ENCODE data around the gene SLC11A2. TPM values are rescaled to one million over a fixed set of nuclear protein-coding genes. Genes with fewer than 3 reads are reported as not detected.

The SLC11A2 gene
- polyA plus RNA-seq, 1 of the 3 experiments (the other 2 are of a cell fraction) = 27.7 TPM

GRCh38 chr12:51067229-51067628, 41.0 kb upstream of the SLC11A2 start:
- Histone ChIP-seq H3K27ac (ENCODE audit: low read depth in 2 of 2, low read length in 1 of 2) (no peak overlapping the region), H3K36me3 (replicated peaks in 1 of 2; ENCODE audit: control insufficient read depth in 1 of 2, insufficient read depth in 2 of 2, low read length in 1 of 2) (peaks cover 64 to 68% of the 10 kb centered on the region in 2 experiments), H3K4me1 (ENCODE audit: control insufficient read depth in 1 of 2, insufficient read depth in 2 of 2, low read depth in 1 of 2, low read length in 1 of 2) (no peaks in the 10 kb centered on the region), H4K20me1 (ENCODE audit: insufficient read depth) (0 out of 2 replicates have a peak, but pooled peaks cover 4% of the 10 kb centered on the region), H3K27me3 (ENCODE audit: insufficient read depth) (no peaks in the 10 kb centered on the region), H3K4me2 (no peak overlapping the region), H3F3A (replicated peaks; ENCODE audit: insufficient read depth) (peaks cover 8% of the 10 kb centered on the region), H3K4me3 (ENCODE audit: low read depth in 2 of 2, low read length in 1 of 2) (no peak overlapping the region), H2AFZ (ENCODE audit: low read depth) (no peak overlapping the region), H3K9me3 (no peaks in the 10 kb centered on the region), H3K79me2 (ENCODE audit: insufficient read depth) (peaks cover 4% of the 10 kb centered on the region; the same call in 1 of the 2 replicates), H3K9ac (no peak overlapping the region), H3K9me2 (no peaks in the 10 kb centered on the region)
- POLR2A ChIA-PET = no interaction called here
- no peak for TF ChIP-seq IRF3 (IDR thresholded peaks at IDR 0.05; ENCODE audit: low read depth, low read length)
- TF ChIP-seq CTCF (IDR thresholded peaks at IDR 0.05) = no peak
- no peak for TF ChIP-seq USF1 (IDR thresholded peaks at IDR 0.05; ENCODE audit: borderline replicate concordance, low read depth)
- TF ChIP-seq GABPA (IDR thresholded peaks at IDR 0.05; ENCODE audit: low read depth) = no peak
- no peak for TF ChIP-seq MAX (IDR thresholded peaks at IDR 0.05; ENCODE audit: low read depth)
- TF ChIP-seq RXRA (IDR thresholded peaks at IDR 0.05; ENCODE audit: borderline replicate concordance, low read depth) = no peak
- TF ChIP-seq NFIC (IDR thresholded peaks at IDR 0.05; ENCODE audit: borderline replicate concordance) = no peak
- TF ChIP-seq CHD2 (IDR thresholded peaks at IDR 0.05; ENCODE audit: low read length, partially characterized antibody) = no peak
- TF ChIP-seq, protein P1, sequence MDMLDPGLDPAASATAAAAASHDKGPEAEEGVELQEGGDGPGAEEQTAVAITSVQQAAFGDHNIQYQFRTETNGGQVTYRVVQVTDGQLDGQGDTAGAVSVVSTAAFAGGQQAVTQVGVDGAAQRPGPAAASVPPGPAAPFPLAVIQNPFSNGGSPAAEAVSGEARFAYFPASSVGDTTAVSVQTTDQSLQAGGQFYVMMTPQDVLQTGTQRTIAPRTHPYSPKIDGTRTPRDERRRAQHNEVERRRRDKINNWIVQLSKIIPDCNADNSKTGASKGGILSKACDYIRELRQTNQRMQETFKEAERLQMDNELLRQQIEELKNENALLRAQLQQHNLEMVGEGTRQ (IDR thresholded peaks at IDR 0.05; ENCODE audit: borderline replicate concordance, low read depth, low read length) = no peak
- no peak for TF ChIP-seq YY1 (IDR thresholded peaks at IDR 0.05; ENCODE audit: low read depth)
- TF ChIP-seq RFX5 (IDR thresholded peaks at IDR 0.05; ENCODE audit: low read length) = no peak
- TF ChIP-seq GATA2 (CRISPR knock-in tag; IDR thresholded peaks at IDR 0.05) = no peak
- TF ChIP-seq EZH2phosphoT487 (IDR thresholded peaks at IDR 0.05; ENCODE audit: borderline replicate concordance, low read depth) = no peak
- TF ChIP-seq MEF2A (IDR thresholded peaks at IDR 0.05; ENCODE audit: borderline replicate concordance, low read depth) = no peak
- TF ChIP-seq TEAD4 (IDR thresholded peaks at IDR 0.05; ENCODE audit: borderline replicate concordance, insufficient read depth) = no peak
- no peak for TF ChIP-seq ELF1 (IDR thresholded peaks at IDR 0.05)
- TF ChIP-seq FOXM1 (IDR thresholded peaks at IDR 0.05; ENCODE audit: low read depth) = no peak
- TF ChIP-seq RCOR1 (IDR thresholded peaks at IDR 0.05; ENCODE audit: low read length) = no peak
- CTCF ChIA-PET = interaction anchor here (1.1 kb wide), 1 partner anchor 20 kb away, joined by 3 read pairs; no protein-coding TSS in a partner anchor
- WGBS (ENCODE audit: low lambda C conversion rate) = 98% methylated on average over 4 of the region's 4 CpGs
- DNase-seq = no peak
